Esophagus muscularis mucosa (tissue), 4 donors: ENCODE results near the gene SLC15A1. TPM values are rescaled to one million over a fixed set of nuclear protein-coding genes. Genes with fewer than 3 reads are reported as not detected.

Experiments used
- DNase-seq: peaks from one replicate; pipeline ENCODE4 v3.0.0-alpha.2; 2017; ENCODE audit errors: extremely low spot score
- H3K27ac ChIP-seq, 4 donors: fragments of 200-600 bp; sonication (generic); replicated peaks in 1 of 4; 1 replicate in 3 of 4; 2 replicates in 1 of 4; pipeline ENCODE4 v1.5.1; 2016 to 2019; ENCODE audit warnings: mild to moderate bottlenecking in 1 of 4
- H3K27me3 ChIP-seq, 4 donors: fragments of 200-600 bp; sonication (generic); one replicate each; pipeline versions ENCODE4 v1.5.1 to v1.6.0; 2016 to 2019
- H3K36me3 ChIP-seq, 4 donors: fragments of 200-600 bp; sonication (generic); one replicate each; pipeline ENCODE4 v1.5.1; 2016 to 2019
- H3K4me1 ChIP-seq, 4 donors: fragments of 200-600 bp; sonication (generic); one replicate each; pipeline ENCODE4 v1.5.1; 2016 to 2019
- H3K4me3 ChIP-seq, 4 donors: fragments of 200-600 bp; sonication (generic); 1 replicate in 2 of 4; 2 replicates in 2 of 4; pipeline ENCODE4 v1.5.1; 2016 to 2019; ENCODE audit warnings: mild to moderate bottlenecking in 4 of 4, moderate library complexity in 1 of 4
- H3K9me3 ChIP-seq, 4 donors: fragments of 200-600 bp; sonication (generic); 1 replicate in 3 of 4; 2 replicates in 1 of 4; pipeline ENCODE4 v1.5.1; 2016 to 2019
- EP300 ChIP-seq: sonication (generic); formaldehyde crosslinking; IDR thresholded peaks from one replicate; pipeline ENCODE4 v1.6.1; 2017; ENCODE audit warnings: antibody characterized with exemption
- POLR2A ChIP-seq: fragments of 450-650 bp; IDR thresholded peaks from one replicate; pipeline ENCODE4 v1.6.1; 2017; ENCODE audit warnings: antibody characterized with exemption, moderate library complexity, mild to moderate bottlenecking, low read depth
- POLR2AphosphoS5 ChIP-seq, 2 donors: sonication (generic); formaldehyde crosslinking; IDR thresholded peaks; one replicate each; pipeline ENCODE4 v1.6.1; 2017; ENCODE audit warnings: antibody characterized with exemption in 2 of 2
- WGBS: methylation state at CpG from one replicate; pipeline ENCODE4 v1.1.5; 2018; 5-methylcytosine and 5-hydroxymethylcytosine counted together
- intact Hi-C: fragments of 100-400 bp; cut with DNase I; formaldehyde crosslinking; loops from one replicate; pipeline ENCODE4 v1.15.1; 2023
- total RNA-seq, 4 donors: library from RNA; depleted of rRNA; stranded (reverse); fragments of >200 nt; gene quantifications; one replicate each; pipeline versions ENCODE4 v1.1.0 to v1.2.1, GENCODE V29; 2016
- TF ChIP-seq, protein P1 (sequence below), 3 experiments: fragments of 200-600 bp in 2 of 3; fragments of 450-650 bp in 1 of 3; sonication (generic) in 2 of 3; IDR thresholded peaks; one replicate each; pipeline ENCODE4 v1.5.1; 2017 to 2019; ENCODE audit warnings: antibody characterized with exemption in 3 of 3, mild to moderate bottlenecking in 2 of 3, moderate library complexity in 1 of 3

SLC15A1 gene
- total RNA-seq, 4 donors from 2014 or later = not detected

DNA sequence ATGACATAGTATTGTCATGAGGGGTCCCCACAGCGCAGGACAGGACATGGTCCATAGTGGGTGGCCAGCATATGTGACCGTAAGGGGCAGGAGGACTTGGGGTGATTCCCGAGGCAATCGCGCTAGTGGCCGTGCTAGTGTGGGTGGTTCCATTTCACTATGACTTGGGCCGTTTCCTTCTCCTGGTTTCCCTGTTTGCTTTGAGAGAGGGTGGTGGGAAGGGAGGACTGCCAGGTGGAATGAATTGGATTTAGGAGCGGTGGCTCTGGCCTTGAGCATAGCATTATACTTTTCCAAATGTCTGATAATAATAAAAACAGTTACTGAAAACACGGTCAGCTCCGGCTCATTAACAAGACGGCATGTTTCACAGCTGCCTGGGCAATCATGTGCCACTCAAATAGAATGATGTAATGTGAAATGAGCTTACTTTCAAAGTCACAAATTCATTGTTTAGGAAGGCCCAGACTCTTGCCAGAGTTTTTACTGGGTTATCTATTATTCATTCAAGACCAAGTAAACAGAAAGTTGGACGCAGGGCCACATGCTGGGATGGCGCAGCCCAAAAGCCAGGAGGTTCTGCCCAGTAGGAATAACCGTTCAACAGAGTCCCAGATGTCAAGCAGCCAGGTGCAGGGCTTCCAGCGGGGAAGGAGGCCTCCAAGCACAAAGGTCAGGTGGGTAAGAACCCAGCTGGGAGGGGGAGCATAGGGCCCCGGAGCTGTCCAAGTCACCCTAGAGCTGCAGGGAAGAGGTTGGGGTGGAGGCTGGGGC is 19.6 kb upstream of the SLC15A1 start:
- Histone ChIP-seq H3K9me3 (no peaks in the 10 kb centered on the region), H3K36me3 (no peaks in the 10 kb centered on the region), H3K4me3 (no peak overlapping the region), H3K27ac (no peak overlapping the region), H3K27me3 (peaks cover 0 to 8% (median 0%) of the 10 kb centered on the region in 4 donors), H3K4me1 (no peaks in the 10 kb centered on the region)
- no peak for DNase-seq
- WGBS = 90% methylated on average over 16 of the region's 16 CpGs
- TF ChIP-seq, protein P1, sequence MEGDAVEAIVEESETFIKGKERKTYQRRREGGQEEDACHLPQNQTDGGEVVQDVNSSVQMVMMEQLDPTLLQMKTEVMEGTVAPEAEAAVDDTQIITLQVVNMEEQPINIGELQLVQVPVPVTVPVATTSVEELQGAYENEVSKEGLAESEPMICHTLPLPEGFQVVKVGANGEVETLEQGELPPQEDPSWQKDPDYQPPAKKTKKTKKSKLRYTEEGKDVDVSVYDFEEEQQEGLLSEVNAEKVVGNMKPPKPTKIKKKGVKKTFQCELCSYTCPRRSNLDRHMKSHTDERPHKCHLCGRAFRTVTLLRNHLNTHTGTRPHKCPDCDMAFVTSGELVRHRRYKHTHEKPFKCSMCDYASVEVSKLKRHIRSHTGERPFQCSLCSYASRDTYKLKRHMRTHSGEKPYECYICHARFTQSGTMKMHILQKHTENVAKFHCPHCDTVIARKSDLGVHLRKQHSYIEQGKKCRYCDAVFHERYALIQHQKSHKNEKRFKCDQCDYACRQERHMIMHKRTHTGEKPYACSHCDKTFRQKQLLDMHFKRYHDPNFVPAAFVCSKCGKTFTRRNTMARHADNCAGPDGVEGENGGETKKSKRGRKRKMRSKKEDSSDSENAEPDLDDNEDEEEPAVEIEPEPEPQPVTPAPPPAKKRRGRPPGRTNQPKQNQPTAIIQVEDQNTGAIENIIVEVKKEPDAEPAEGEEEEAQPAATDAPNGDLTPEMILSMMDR (IDR thresholded peaks at IDR 0.05) = no peak
- TF ChIP-seq EP300 = no peak
- TF ChIP-seq POLR2AphosphoS5 (IDR thresholded peaks at IDR 0.05) = no peak
- TF ChIP-seq POLR2A = no peak
- intact Hi-C loops = no loop called here

DNA sequence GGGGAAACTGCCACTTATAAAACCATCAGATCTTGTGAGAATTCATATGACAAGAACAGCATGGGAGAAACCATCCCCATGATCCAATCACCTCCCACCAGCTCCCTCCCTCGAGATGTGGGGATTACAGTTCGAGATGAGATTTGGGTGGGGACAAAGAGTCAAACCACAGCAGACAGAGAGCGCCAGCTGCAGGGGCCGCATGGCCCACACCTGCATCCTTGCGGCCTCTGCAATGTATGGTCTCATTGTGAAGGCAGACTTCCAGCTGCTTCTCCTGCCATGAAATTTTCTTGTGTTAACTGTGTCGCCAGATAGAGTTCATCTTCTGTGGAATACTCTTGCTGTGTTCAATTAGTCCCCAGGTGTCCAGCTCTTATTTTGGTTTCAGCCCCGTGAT is 17.3 kb upstream of the SLC15A1 start:
- H3K36me3 ChIP-seq = no peaks in the 10 kb centered on the region
- H3K27ac ChIP-seq = no peak overlapping the region
- H3K9me3 ChIP-seq = no peaks in the 10 kb centered on the region
- TF ChIP-seq EP300 (no peak), POLR2AphosphoS5 (IDR thresholded peaks at IDR 0.05) (no peak), POLR2A (no peak)
- TF ChIP-seq, protein P1 (IDR thresholded peaks at IDR 0.05) = no peak
- peaks cover 0 to 8% (median 0%) of the 10 kb centered on the region in 4 donors for H3K27me3 ChIP-seq
- WGBS = 38% methylated on average over 7 of the region's 7 CpGs
- DNase-seq = no peak
- no peak overlapping the region for H3K4me3 ChIP-seq
- H3K4me1 ChIP-seq = no peaks in the 10 kb centered on the region
- intact Hi-C loops = no loop called here

DNA sequence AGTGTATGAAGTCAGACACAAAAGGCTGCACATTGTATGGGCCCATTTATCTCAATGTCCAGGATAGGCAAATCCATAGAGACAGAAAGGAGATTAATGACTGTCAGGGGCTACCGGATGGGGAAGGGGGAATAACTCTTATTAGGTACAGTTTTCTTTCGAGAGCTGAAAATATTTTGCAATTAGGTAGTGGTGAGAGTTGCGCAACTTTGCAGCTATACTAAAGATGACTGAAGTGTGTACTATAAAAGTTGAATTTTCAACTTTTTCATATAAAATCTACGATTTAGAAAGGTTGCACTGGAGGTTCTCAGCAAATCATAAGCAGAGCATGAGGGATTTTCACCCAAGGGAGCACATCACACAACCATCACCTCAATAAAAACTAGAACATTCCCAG is 16.1 kb upstream of the SLC15A1 start:
- H3K9me3 ChIP-seq = no peaks in the 10 kb centered on the region
- TF ChIP-seq POLR2AphosphoS5 (IDR thresholded peaks at IDR 0.05) (no peak), POLR2A (no peak), EP300 (no peak)
- TF ChIP-seq, protein P1 (IDR thresholded peaks at IDR 0.05) = no peak
- no peak overlapping the region for H3K4me3 ChIP-seq
- DNase-seq = no peak
- WGBS = 83% methylated on average over 4 of the region's 4 CpGs
- intact Hi-C loops = no loop called here
- H3K4me1 ChIP-seq = no peaks in the 10 kb centered on the region
- H3K27me3 ChIP-seq = peaks cover 0 to 8% (median 0%) of the 10 kb centered on the region in 4 donors
- H3K36me3 ChIP-seq = no peaks in the 10 kb centered on the region
- H3K27ac ChIP-seq = no peak overlapping the region

DNA sequence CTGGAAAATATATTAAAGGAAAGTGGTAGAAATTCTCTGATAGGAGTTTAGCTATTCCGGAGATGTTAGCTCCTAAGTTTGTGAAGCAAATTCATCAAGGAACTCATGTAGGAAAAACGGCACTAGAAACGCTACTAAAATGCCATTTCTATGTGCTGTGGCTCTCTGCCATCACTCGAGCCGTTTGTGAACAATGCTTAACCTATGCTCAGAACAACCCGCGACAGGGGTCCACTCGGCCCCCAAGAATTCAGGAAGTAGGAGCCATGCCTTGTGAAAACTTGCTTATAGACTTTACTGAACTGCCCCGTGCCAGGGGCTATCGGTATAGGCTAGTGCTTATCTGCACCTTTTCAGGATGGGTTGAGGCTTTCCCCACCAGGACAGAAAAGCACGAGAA is 14.2 kb upstream of the SLC15A1 start:
- H3K4me3 ChIP-seq = no peak overlapping the region
- DNase-seq = no peak
- peaks cover 0 to 8% (median 0%) of the 10 kb centered on the region in 4 donors for H3K27me3 ChIP-seq
- intact Hi-C loops = no loop called here
- H3K27ac ChIP-seq = no peak overlapping the region
- TF ChIP-seq, protein P1 (IDR thresholded peaks at IDR 0.05) = no peak
- TF ChIP-seq POLR2A = no peak
- TF ChIP-seq POLR2AphosphoS5 (IDR thresholded peaks at IDR 0.05) = no peak
- no peak for TF ChIP-seq EP300
- H3K4me1 ChIP-seq = peaks cover 0 to 4% (median 0%) of the 10 kb centered on the region in 4 donors
- H3K9me3 ChIP-seq = no peaks in the 10 kb centered on the region
- 68% methylated on average over 11 of the region's 11 CpGs for WGBS
- no peaks in the 10 kb centered on the region for H3K36me3 ChIP-seq
